PC-3 (cell line): ENCODE data around the gene POLR2L. TPM values are rescaled to one million over a fixed set of nuclear protein-coding genes. Genes with fewer than 3 reads are reported as not detected.

Experiments used
- ATAC-seq: fragments of 200-7000 bp; cut with Tn5 transposase; 2 replicates; pipeline ENCODE4 v1.9.1; 2020; ENCODE audit warnings: mild to moderate bottlenecking, moderate library complexity
- BruUV-seq: library from RNA; stranded (reverse); fragments of 400-500 nt; replicated peaks from 2 replicates; lab custom pipeline; 2021; lab: Mats Ljungman, UMichigan
- CTCF ChIA-PET: fragments of 300-600 bp; sonication (Branson Sonifier 250); formaldehyde crosslinking; loops from one replicate; lab custom pipeline; 2022; ENCODE audit warnings: antibody characterized with exemption; lab: Charles Lee
- POLR2A ChIA-PET: fragments of 300-600 bp; sonication (Branson Sonifier 250); formaldehyde crosslinking; loops from one replicate; lab custom pipeline; 2022; ENCODE audit warnings: antibody characterized with exemption; ENCODE audit not compliant: unreplicated experiment; lab: Charles Lee
- DNase-seq: peaks from one replicate; pipeline ENCODE4 v3.0.0-alpha.2; 2015
- H2AFZ ChIP-seq: fragments of 300-600 bp; sonication (generic); 2 replicates; pipeline ENCODE4 v1.6.0; 2016; ENCODE audit warnings: antibody characterized with exemption, low read length
- H3F3A ChIP-seq: fragments of 300-600 bp; sonication (generic); one replicate; pipeline ENCODE4 v1.6.0; 2017; ENCODE audit warnings: antibody characterized with exemption, low read length, control low read depth, mild to moderate bottlenecking; ENCODE audit not compliant: unreplicated experiment
- H3K27ac ChIP-seq: fragments of 300-600 bp; sonication (generic); 2 replicates; pipeline ENCODE4 v1.5.1; 2016; ENCODE audit warnings: mild to moderate bottlenecking, low read length
- H3K27me3 ChIP-seq: fragments of 300-600 bp; sonication (generic); 2 replicates; pipeline ENCODE4 v1.6.1; 2016; ENCODE audit warnings: low read length, mixed read lengths
- H3K36me3 ChIP-seq: fragments of 300-600 bp; sonication (generic); 2 replicates; pipeline ENCODE4 v1.6.1; 2016; ENCODE audit warnings: low read depth, mixed run types, low read length, mixed read lengths
- H3K4me1 ChIP-seq: fragments of 300-600 bp; sonication (generic); 2 replicates; pipeline ENCODE4 v1.5.1; 2016; ENCODE audit warnings: low read length; ENCODE audit not compliant: insufficient read depth
- H3K4me2 ChIP-seq: fragments of 300-600 bp; sonication (generic); 2 replicates; pipeline ENCODE4 v1.6.0; 2016; ENCODE audit warnings: low read length
- H3K4me3 ChIP-seq: fragments of 300-600 bp; sonication (generic); 2 replicates; pipeline ENCODE4 v1.5.1; 2016; ENCODE audit warnings: mild to moderate bottlenecking, low read length, mixed read lengths
- H3K79me2 ChIP-seq: fragments of 300-600 bp; sonication (generic); 2 replicates; pipeline ENCODE4 v1.6.1; 2017; ENCODE audit warnings: low read length, mixed read lengths
- H3K9ac ChIP-seq: fragments of 300-600 bp; sonication (generic); 2 replicates; pipeline ENCODE4 v1.6.0; 2016; ENCODE audit warnings: mild to moderate bottlenecking, low read length
- H3K9me2 ChIP-seq: fragments of 300-600 bp; sonication (generic); replicated peaks from 2 replicates; pipeline ENCODE4 v1.6.1; 2016; ENCODE audit warnings: mixed run types, low read length, mixed read lengths
- H3K9me3 ChIP-seq: fragments of 300-600 bp; sonication (generic); 2 replicates; pipeline ENCODE4 v1.6.1; 2016; ENCODE audit warnings: low read length, mixed read lengths
- H4K20me1 ChIP-seq: fragments of 300-600 bp; sonication (generic); 2 replicates; pipeline ENCODE4 v1.6.1; 2016; ENCODE audit warnings: low read length, mixed read lengths
- EZH2 ChIP-seq: fragments of 300-600 bp; sonication (generic); IDR thresholded peaks from one replicate; pipeline ENCODE4 v1.6.1; 2017; ENCODE audit warnings: antibody characterized with exemption, mild to moderate bottlenecking, low read length; ENCODE audit not compliant: unreplicated experiment
- EZH2phosphoT487 ChIP-seq: fragments of 300-600 bp; sonication (generic); IDR thresholded peaks from 2 replicates; pipeline ENCODE4 v1.6.1; 2018; ENCODE audit warnings: mild to moderate bottlenecking, antibody characterized with exemption, low read length, borderline replicate concordance
- intact Hi-C: fragments of 100-400 bp; cut with micrococcal nuclease; formaldehyde crosslinking; loops from 2 replicates; pipeline ENCODE4 v1.9.0; 2023
- total RNA-seq: library from RNA; depleted of rRNA; stranded (reverse); fragments of >200 nt; gene quantifications from 2 replicates; pipeline ENCODE4 v1.2.3, GENCODE V29; 2014
- TF ChIP-seq, protein P1 (sequence below): fragments of 300-600 bp; sonication (generic); conservative IDR thresholded peaks from 2 replicates; pipeline ENCODE4 v1.5.1; 2017; ENCODE audit warnings: antibody characterized with exemption, low read depth, mild to moderate bottlenecking, low read length

Gene POLR2L
- total RNA-seq, 1 experiment from 2014 or later = 1,148 TPM

DNA sequence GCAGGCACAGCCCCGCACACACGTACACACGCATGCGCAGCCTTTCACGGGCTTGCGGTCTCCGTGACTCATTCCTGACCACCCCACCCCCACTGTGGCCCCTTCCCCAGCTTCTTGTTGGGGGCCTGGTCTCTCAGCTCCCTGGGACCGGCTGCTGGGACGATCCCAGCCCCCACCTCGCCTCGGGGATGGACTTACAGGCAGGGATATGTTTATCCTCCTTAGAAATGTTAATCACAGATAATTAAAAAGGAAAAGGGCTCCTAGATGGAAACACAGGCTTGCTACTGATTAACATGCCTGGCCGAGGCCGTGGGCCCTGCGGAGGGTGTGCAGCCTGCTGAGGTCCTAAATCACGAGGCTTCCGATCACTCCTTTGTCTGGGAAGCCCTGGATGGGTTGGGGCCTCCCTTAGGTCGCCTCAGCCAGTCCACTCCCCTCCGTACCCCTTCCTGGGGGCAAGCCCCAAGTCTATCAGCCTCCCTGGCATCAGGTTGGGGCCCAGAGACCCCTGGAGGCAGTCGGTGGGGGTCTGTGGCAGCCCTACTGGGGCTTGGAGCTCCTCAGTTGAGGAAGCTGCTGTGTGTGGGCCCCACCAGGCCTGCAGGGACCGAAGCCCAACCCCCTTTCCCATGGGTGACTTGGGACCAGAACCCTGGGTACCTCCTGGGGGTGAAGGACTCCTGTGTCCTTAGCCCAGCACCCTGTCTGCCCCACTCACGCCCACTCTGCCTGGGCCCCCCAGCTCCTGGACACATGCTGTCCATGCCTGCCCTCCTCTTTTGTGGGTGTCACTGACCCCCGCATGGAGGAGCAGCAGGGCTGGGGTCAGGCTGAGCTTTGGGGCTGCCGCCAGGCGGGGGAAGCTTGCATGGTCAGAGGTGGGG lies 20.9 kb upstream of the POLR2L start:
- intact Hi-C loops = no loop called here
- ATAC-seq (no peak), DNase-seq (no peak)
- Histone ChIP-seq H4K20me1 (no peaks in the 10 kb centered on the region), H3K9me2 (no peaks in the 10 kb centered on the region), H3K27ac (no peak overlapping the region), H3K36me3 (no peaks in the 10 kb centered on the region), H3K4me1 (no peaks in the 10 kb centered on the region), H3K4me3 (no peak overlapping the region), H2AFZ (no peak overlapping the region), H3K9ac (no peak overlapping the region), H3F3A (no peaks in the 10 kb centered on the region), H3K9me3 (no peaks in the 10 kb centered on the region), H3K4me2 (no peak overlapping the region), H3K27me3 (no peaks in the 10 kb centered on the region), H3K79me2 (no peaks in the 10 kb centered on the region)
- ChIA-PET CTCF (no interaction called here), POLR2A (no interaction called here)
- no TSS peak for BruUV-seq
- TF ChIP-seq EZH2phosphoT487 (no peak), EZH2 (no peak)
- TF ChIP-seq, protein P1, sequence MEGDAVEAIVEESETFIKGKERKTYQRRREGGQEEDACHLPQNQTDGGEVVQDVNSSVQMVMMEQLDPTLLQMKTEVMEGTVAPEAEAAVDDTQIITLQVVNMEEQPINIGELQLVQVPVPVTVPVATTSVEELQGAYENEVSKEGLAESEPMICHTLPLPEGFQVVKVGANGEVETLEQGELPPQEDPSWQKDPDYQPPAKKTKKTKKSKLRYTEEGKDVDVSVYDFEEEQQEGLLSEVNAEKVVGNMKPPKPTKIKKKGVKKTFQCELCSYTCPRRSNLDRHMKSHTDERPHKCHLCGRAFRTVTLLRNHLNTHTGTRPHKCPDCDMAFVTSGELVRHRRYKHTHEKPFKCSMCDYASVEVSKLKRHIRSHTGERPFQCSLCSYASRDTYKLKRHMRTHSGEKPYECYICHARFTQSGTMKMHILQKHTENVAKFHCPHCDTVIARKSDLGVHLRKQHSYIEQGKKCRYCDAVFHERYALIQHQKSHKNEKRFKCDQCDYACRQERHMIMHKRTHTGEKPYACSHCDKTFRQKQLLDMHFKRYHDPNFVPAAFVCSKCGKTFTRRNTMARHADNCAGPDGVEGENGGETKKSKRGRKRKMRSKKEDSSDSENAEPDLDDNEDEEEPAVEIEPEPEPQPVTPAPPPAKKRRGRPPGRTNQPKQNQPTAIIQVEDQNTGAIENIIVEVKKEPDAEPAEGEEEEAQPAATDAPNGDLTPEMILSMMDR = no peak

DNA sequence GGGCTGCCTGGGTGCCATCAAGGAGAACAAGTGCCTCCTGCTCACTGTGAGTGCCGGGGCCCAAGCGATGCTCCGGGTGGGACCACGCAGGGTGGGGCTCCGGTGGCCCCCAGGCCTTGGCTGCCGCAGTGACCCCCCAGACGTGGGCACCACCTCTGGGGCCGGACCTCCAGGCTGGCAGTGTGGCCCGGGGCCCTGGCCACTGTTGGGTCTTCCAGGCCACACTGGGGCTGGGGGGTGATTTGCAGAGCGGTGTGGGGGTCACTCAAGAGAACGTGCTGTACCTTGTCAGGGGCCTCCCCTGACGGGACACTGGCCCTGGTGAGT lies 20.3 kb upstream of the POLR2L start:
- TF ChIP-seq EZH2phosphoT487 (no peak), EZH2 (no peak)
- TF ChIP-seq, protein P1 = no peak
- ATAC-seq (no peak), DNase-seq (no peak)
- no peaks in the 10 kb centered on the region for H4K20me1 ChIP-seq
- no peaks in the 10 kb centered on the region for H3K79me2 ChIP-seq
- ChIA-PET CTCF (no interaction called here), POLR2A (no interaction called here)
- H3K27ac ChIP-seq = no peak overlapping the region
- no peaks in the 10 kb centered on the region for H3K36me3 ChIP-seq
- intact Hi-C loops = no loop called here
- no TSS peak for BruUV-seq
- H3K9me2 ChIP-seq = no peaks in the 10 kb centered on the region
- H3K4me2 ChIP-seq = no peak overlapping the region
- H3K9ac ChIP-seq = no peak overlapping the region
- no peak overlapping the region for H2AFZ ChIP-seq
- H3K4me3 ChIP-seq = no peak overlapping the region
- H3K27me3 ChIP-seq = no peaks in the 10 kb centered on the region
- no peaks in the 10 kb centered on the region for H3K9me3 ChIP-seq
- H3K4me1 ChIP-seq = no peaks in the 10 kb centered on the region
- no peaks in the 10 kb centered on the region for H3F3A ChIP-seq

DNA sequence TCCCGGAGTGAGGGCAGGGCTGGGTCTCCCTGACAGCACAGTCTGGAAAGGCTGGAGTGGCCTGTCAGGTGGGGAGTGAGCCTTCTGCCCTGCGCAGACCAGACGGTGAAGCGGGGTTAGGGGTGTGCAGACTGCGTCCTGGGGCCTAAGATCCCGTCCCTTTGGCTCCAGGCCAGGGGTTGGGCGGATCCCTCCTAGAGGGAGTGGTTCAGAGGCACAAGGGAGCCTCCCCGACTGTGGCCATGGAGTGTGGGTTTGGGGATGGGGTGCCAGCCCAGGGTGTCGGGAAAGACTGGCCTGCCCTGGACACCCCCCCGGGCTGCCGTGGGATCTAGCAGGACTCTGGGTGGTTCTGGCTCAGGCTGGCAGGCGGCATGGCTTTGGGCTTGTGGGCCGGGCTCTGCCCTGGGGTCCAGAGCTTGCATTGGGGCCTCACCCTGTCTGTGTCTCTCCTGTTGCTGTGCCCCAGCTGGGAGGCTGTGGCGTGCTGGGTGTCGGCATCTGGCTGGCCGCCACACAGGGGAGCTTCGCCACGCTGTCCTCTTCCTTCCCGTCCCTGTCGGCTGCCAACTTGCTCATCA lies 19.8 kb upstream of the POLR2L start:
- H2AFZ ChIP-seq = no peak overlapping the region
- DNase-seq (no peak), ATAC-seq (no peak)
- H3F3A ChIP-seq = no peaks in the 10 kb centered on the region
- no peaks in the 10 kb centered on the region for H3K9me3 ChIP-seq
- no peak overlapping the region for H3K27ac ChIP-seq
- CTCF ChIA-PET = no interaction called here
- H3K4me1 ChIP-seq = no peaks in the 10 kb centered on the region
- H3K9ac ChIP-seq = no peak overlapping the region
- no TSS peak for BruUV-seq
- no peaks in the 10 kb centered on the region for H4K20me1 ChIP-seq
- no peaks in the 10 kb centered on the region for H3K27me3 ChIP-seq
- POLR2A ChIA-PET = no interaction called here
- H3K9me2 ChIP-seq = no peaks in the 10 kb centered on the region
- no peak overlapping the region for H3K4me3 ChIP-seq
- TF ChIP-seq, protein P1 = no peak
- no peak for TF ChIP-seq EZH2phosphoT487
- no peak for TF ChIP-seq EZH2
- H3K36me3 ChIP-seq = no peaks in the 10 kb centered on the region
- no peaks in the 10 kb centered on the region for H3K79me2 ChIP-seq
- intact Hi-C loops = no loop called here
- H3K4me2 ChIP-seq = no peak overlapping the region
